Neuronal stem cell (in vitro differentiated cells): ENCODE results near the gene RALGAPA2.
"Not testable (repeated sequence)": the region's sequence is repeated elsewhere in the genome, so short reads cannot be mapped to it uniquely, and the experiment has no call there.

Experiments used
- DNase-seq: peaks from one replicate; pipeline ENCODE4 v3.0.0-alpha.2; 2013; ENCODE audit warnings: low spot score
- H2AFZ ChIP-seq: one replicate; pipeline ENCODE4 v1.6.1; 2013; ENCODE audit warnings: mild to moderate bottlenecking, low read length, inconsistent platforms
- H2AK5ac ChIP-seq: 2 replicates; pipeline ENCODE4 v1.6.1; 2013; ENCODE audit warnings: low read depth, mild to moderate bottlenecking, inconsistent platforms, low read length, moderate library complexity, mixed read lengths
- H2BK120ac ChIP-seq: 2 replicates; pipeline ENCODE4 v1.6.1; 2013; ENCODE audit warnings: low read depth, mild to moderate bottlenecking, inconsistent platforms, low read length, moderate library complexity, mixed read lengths
- H2BK12ac ChIP-seq: one replicate; pipeline ENCODE4 v1.6.1; 2013; ENCODE audit warnings: low read length, inconsistent platforms
- H2BK15ac ChIP-seq: 2 replicates; pipeline ENCODE4 v1.6.1; 2013; ENCODE audit warnings: mild to moderate bottlenecking, low read length, inconsistent platforms, mixed read lengths
- H2BK5ac ChIP-seq: one replicate; pipeline ENCODE4 v1.6.1; 2013; ENCODE audit warnings: inconsistent platforms, mild to moderate bottlenecking, low read length, moderate library complexity
- H3K14ac ChIP-seq: one replicate; pipeline ENCODE4 v1.6.1; 2013; ENCODE audit warnings: low read length, inconsistent platforms
- H3K18ac ChIP-seq: 2 replicates; pipeline ENCODE4 v1.6.1; 2013; ENCODE audit warnings: low read length, inconsistent platforms
- H3K23ac ChIP-seq: 2 replicates; pipeline ENCODE4 v1.6.1; 2013; ENCODE audit warnings: low read depth, mild to moderate bottlenecking, mixed read lengths, low read length, inconsistent platforms; ENCODE audit not compliant: poor library complexity
- H3K27ac ChIP-seq: replicated peaks from 3 replicates; pipeline ENCODE4 v1.5.1; 2013; ENCODE audit warnings: low read length, inconsistent platforms
- H3K27me3 ChIP-seq, 3 experiments: 2 replicates each; pipeline ENCODE4 v1.6.1; 2013; ENCODE audit warnings: low read length in 3 of 3, mild to moderate bottlenecking in 2 of 3, inconsistent platforms in 1 of 3, low read depth in 1 of 3, mixed read lengths in 1 of 3, moderate library complexity in 1 of 3; ENCODE audit not compliant: control insufficient read depth in 3 of 3, insufficient read depth in 3 of 3
- H3K36me3 ChIP-seq, 2 donors: replicated peaks in 1 of 2; 2 replicates each; pipeline ENCODE4 v1.6.1; 2013; ENCODE audit warnings: low read length in 2 of 2; ENCODE audit not compliant: control insufficient read depth in 2 of 2, insufficient read depth in 2 of 2
- H3K4ac ChIP-seq: 2 replicates; pipeline ENCODE4 v1.6.1; 2013; ENCODE audit warnings: inconsistent platforms, mild to moderate bottlenecking, low read length, moderate library complexity
- H3K4me1 ChIP-seq, 2 donors: 1 replicate in 1 of 2; 2 replicates in 1 of 2; pipeline ENCODE4 v1.6.1; 2013; ENCODE audit warnings: low read length in 2 of 2, low read depth in 1 of 2; ENCODE audit not compliant: control insufficient read depth in 2 of 2, insufficient read depth in 1 of 2
- H3K4me2 ChIP-seq: one replicate; pipeline ENCODE4 v1.6.1; 2013; ENCODE audit warnings: mild to moderate bottlenecking, low read length, inconsistent platforms; ENCODE audit not compliant: insufficient read depth, poor library complexity, severe bottlenecking
- H3K4me3 ChIP-seq, 2 donors: 2 replicates each; pipeline ENCODE4 v1.5.1; 2013; ENCODE audit warnings: low read length in 2 of 2, mild to moderate bottlenecking in 2 of 2, inconsistent platforms in 1 of 2, moderate library complexity in 1 of 2
- H3K79me1 ChIP-seq: one replicate; pipeline ENCODE4 v1.6.1; 2013; ENCODE audit warnings: low read depth, mild to moderate bottlenecking, inconsistent platforms, low read length, moderate library complexity
- H3K9ac ChIP-seq: one replicate; pipeline ENCODE4 v1.6.1; 2013; ENCODE audit warnings: mild to moderate bottlenecking, low read depth, low read length, inconsistent platforms; ENCODE audit not compliant: poor library complexity
- H3K9me3 ChIP-seq, 2 donors: replicated peaks in 1 of 2; 2 replicates each; pipeline versions ENCODE3 to v1.6.1; 2013; ENCODE audit warnings: low read length in 2 of 2, mild to moderate bottlenecking in 2 of 2, inconsistent platforms in 1 of 2, low read depth in 1 of 2, mixed read lengths in 1 of 2, moderate library complexity in 1 of 2; ENCODE audit not compliant: control insufficient read depth in 2 of 2, insufficient read depth in 1 of 2
- H4K8ac ChIP-seq: one replicate; pipeline ENCODE4 v1.6.1; 2013; ENCODE audit warnings: low read depth, mild to moderate bottlenecking, inconsistent platforms, low read length, moderate library complexity
- H4K91ac ChIP-seq: one replicate; pipeline ENCODE4 v1.6.1; 2013; ENCODE audit warnings: low read length, low read depth, mild to moderate bottlenecking, inconsistent platforms; ENCODE audit not compliant: poor library complexity
- WGBS, 2 donors: extraction: QIAGEN DNeasy Blood & Tissue Kit; methylation state at CpG; one replicate each; pipeline ENCODE4 v1.1.7; 2013; ENCODE audit warnings: missing lambda C conversion rate in 2 of 2, mixed read lengths in 1 of 2; ENCODE audit not compliant: insufficient read length in 2 of 2, insufficient replicate concordance in 1 of 2; ENCODE audit errors: extremely low coverage in 2 of 2; 5-methylcytosine and 5-hydroxymethylcytosine counted together

The RALGAPA2 gene

DNA sequence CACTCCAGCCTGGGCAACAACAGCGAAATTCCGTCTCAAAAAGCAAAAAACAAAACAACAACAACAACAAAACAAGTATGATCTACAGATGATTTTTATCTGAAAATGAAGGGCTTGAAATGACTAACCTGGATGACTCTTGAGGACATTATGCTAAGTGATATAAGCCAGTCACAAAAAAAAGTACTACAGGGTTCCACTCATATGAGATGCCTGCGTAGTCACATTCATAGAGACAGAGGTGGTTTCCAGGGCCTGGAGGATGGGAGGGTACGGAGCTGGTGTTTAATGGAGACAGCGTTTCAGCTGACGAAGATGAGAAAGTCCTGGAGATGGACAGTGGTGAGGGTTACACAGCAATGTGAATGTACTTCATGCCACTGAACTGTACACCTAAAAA, 352.8 kb downstream of the RALGAPA2 start:
- peaks cover 0 to 3% of the 10 kb centered on the region in 2 donors for H3K9me3 ChIP-seq
- H3K9ac ChIP-seq = no peak overlapping the region
- H2BK15ac ChIP-seq = no peak overlapping the region
- no peak overlapping the region for H3K4me3 ChIP-seq
- no peak overlapping the region for H3K27ac ChIP-seq
- peaks cover 5 to 25% of the 10 kb centered on the region in 2 donors for H3K4me1 ChIP-seq
- H3K4ac ChIP-seq = no peak overlapping the region
- DNase-seq = no peak
- H3K18ac ChIP-seq = no peak overlapping the region
- no peak overlapping the region for H3K4me2 ChIP-seq
- no peak overlapping the region for H4K91ac ChIP-seq
- peaks cover 14 to 57% (median 44%) of the 10 kb centered on the region in 3 experiments for H3K27me3 ChIP-seq
- H2BK12ac ChIP-seq = no peak overlapping the region
- no peak overlapping the region for H2AK5ac ChIP-seq
- H4K8ac ChIP-seq = no peak overlapping the region
- H3K14ac ChIP-seq = no peak overlapping the region
- no peak overlapping the region for H2AFZ ChIP-seq
- H3K23ac ChIP-seq = no peak overlapping the region
- no peaks in the 10 kb centered on the region for H3K79me1 ChIP-seq
- H3K36me3 ChIP-seq = no peaks in the 10 kb centered on the region
- H2BK5ac ChIP-seq = no peak overlapping the region
- no peak overlapping the region for H2BK120ac ChIP-seq
- no CpG with 5 or more reads among the region's 6 CpGs for WGBS, 2 donors

DNA sequence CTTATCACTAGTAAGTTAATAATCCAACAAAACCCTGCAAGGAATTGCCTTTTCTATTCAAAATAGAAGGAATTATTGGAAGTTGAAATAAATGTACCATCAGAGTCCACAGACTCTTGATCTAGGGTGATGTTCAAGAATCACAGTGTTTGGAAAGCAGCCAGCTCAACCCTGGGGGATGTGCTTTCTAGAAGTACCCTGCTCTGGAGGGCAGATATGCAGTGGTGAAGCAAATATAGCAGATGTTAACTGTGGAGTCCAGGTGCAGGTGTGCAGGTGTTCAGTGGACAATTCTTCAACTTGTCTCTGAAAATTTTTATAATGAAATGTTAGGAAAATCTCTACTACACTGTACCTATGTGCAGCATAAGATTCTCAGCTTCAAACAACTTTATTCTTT, 353.6 kb downstream of the RALGAPA2 start:
- Histone ChIP-seq H3K4me2 (no peak overlapping the region), H3K27ac (no peak overlapping the region), H3K23ac (no peak overlapping the region), H4K91ac (no peak overlapping the region), H2BK5ac (no peak overlapping the region), H3K18ac (no peak overlapping the region), H2AFZ (no peak overlapping the region), H3K27me3 (peaks cover 5 to 49% (median 36%) of the 10 kb centered on the region in 3 experiments), H3K9me3 (peaks cover 0 to 4% of the 10 kb centered on the region in 2 donors), H3K9ac (no peak overlapping the region), H3K4ac (no peak overlapping the region), H2BK15ac (no peak overlapping the region), H2BK12ac (no peak overlapping the region), H3K4me1 (peaks cover 1 to 22% of the 10 kb centered on the region in 2 donors), H3K4me3 (no peak overlapping the region), H4K8ac (no peak overlapping the region), H3K79me1 (no peaks in the 10 kb centered on the region), H2BK120ac (no peak overlapping the region), H3K36me3 (no peaks in the 10 kb centered on the region), H2AK5ac (no peak overlapping the region), H3K14ac (no peak overlapping the region)
- DNase-seq = no peak

DNA sequence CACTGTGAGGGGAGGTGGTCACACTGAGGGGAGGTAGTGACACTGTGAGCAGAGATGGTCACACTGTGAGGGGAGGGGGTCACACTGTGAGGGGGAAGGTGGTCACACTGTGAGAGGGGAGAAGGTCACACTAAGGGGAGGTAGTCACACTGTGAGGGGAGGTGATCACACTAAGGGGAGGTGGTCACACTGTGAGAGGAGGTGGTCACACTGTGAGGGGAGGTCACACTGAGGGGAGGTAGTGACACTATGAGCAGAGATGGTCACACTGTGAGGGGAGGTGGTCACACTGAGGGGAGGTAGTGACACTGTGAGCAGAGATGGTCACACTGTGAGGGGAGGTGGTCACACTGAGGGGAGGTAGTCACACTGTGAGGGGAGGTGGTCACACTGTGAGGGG, 356.9 kb downstream of the RALGAPA2 start:
- not testable (repeated sequence) for H3K4me2 ChIP-seq, H3K4ac ChIP-seq, H2AFZ ChIP-seq, H3K36me3 ChIP-seq, H2AK5ac ChIP-seq, H2BK120ac ChIP-seq, H2BK12ac ChIP-seq, H3K14ac ChIP-seq, H4K91ac ChIP-seq, H2BK15ac ChIP-seq, H3K18ac ChIP-seq, H3K9me3 ChIP-seq, H3K27ac ChIP-seq, H3K9ac ChIP-seq, H3K23ac ChIP-seq, H3K4me3 ChIP-seq, DNase-seq, H4K8ac ChIP-seq, H3K79me1 ChIP-seq, H3K4me1 ChIP-seq, H2BK5ac ChIP-seq
- peaks cover 0 to 16% (median 6%) of the 10 kb centered on the region in 3 experiments for H3K27me3 ChIP-seq

DNA sequence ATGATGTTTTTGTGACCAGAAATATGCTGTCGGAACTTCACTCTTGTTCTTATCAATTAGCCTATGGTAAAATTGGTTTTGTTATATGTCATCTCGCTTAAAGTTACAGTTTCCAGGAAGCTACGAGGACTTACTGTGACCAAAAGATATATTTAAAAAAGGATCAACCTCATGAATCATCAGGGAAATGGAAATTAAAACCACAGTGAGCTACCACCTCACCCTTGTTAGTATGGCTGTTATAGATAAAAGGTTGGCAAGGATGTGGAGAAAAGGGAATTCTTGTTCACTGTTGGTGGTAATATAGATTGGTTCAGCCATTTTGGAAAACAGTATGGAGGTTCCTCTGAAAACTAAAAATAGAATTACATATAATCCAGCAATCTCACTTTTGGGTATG, 358.9 kb downstream of the RALGAPA2 start:
- no peak for DNase-seq
- Histone ChIP-seq H3K4me1 (no peaks in the 10 kb centered on the region), H4K91ac (no peak overlapping the region), H3K9ac (no peak overlapping the region), H2BK12ac (no peak overlapping the region), H3K23ac (no peak overlapping the region), H2AFZ (no peak overlapping the region), H3K27ac (no peak overlapping the region), H4K8ac (no peak overlapping the region), H2BK15ac (no peak overlapping the region), H2AK5ac (no peak overlapping the region), H3K4ac (no peak overlapping the region), H2BK5ac (no peak overlapping the region), H3K14ac (no peak overlapping the region), H3K36me3 (no peaks in the 10 kb centered on the region), H3K4me3 (no peak overlapping the region), H3K4me2 (no peak overlapping the region), H3K9me3 (peaks cover 0 to 4% of the 10 kb centered on the region in 2 donors), H3K79me1 (no peaks in the 10 kb centered on the region), H3K18ac (no peak overlapping the region), H2BK120ac (no peak overlapping the region), H3K27me3 (peaks cover 0 to 3% (median 0%) of the 10 kb centered on the region in 3 experiments)
- no CpG with 5 or more reads among the region's 3 CpGs for WGBS, 2 donors
